Activated B cell treated with CpG ODN at 0.5 μM for 24 hours (primary cell): ENCODE measurements around the gene ADARB1. TPM values are rescaled to one million over a fixed set of nuclear protein-coding genes. Genes with fewer than 3 reads are reported as not detected.

ENCODE experiments used
- ATAC-seq: fragments of 200-7000 bp; cut with Tn5 transposase; one replicate; pipeline ENCODE4 v1.10.0; 2021; ENCODE audit warnings: low read depth, mild to moderate bottlenecking, moderate library complexity
- CTCF ChIA-PET: fragments of 350-600 bp; sonication (Branson Sonifier 250); formaldehyde crosslinking; loops from one replicate; lab custom pipeline; 2021; ENCODE audit warnings: antibody characterized with exemption; lab: Charles Lee
- POLR2A ChIA-PET: fragments of 350-600 bp; sonication (Branson Sonifier 250); formaldehyde crosslinking; loops from one replicate; lab custom pipeline; 2021; ENCODE audit warnings: antibody characterized with exemption; lab: Charles Lee
- DNase-seq: peaks from one replicate; pipeline ENCODE4 v3.0.0; 2022
- H3K27ac Mint-ChIP-seq: one replicate; pipeline ENCODE4 v1.8.0; 2020; ENCODE audit warnings: mixed read lengths
- H3K27me3 Mint-ChIP-seq: one replicate; pipeline ENCODE4 v1.8.0; 2021; ENCODE audit warnings: mixed read lengths
- H3K36me3 Mint-ChIP-seq: one replicate; pipeline ENCODE4 v1.8.0; 2021; ENCODE audit warnings: low read depth, mixed read lengths
- H3K4me1 Mint-ChIP-seq: one replicate; pipeline ENCODE4 v1.8.0; 2021; ENCODE audit warnings: mixed read lengths
- H3K4me3 Mint-ChIP-seq: one replicate; pipeline ENCODE4 v1.8.0; 2020; ENCODE audit warnings: mild to moderate bottlenecking, mixed read lengths
- H3K9me3 Mint-ChIP-seq: one replicate; pipeline ENCODE4 v1.8.0; 2020; ENCODE audit warnings: mixed read lengths
- CTCF ChIP-seq: fragments of 200-600 bp; IDR thresholded peaks from one replicate; pipeline ENCODE4 v1.8.0; 2022; ENCODE audit warnings: antibody characterized with exemption, mild to moderate bottlenecking
- intact Hi-C: fragments of 100-400 bp; cut with micrococcal nuclease; formaldehyde crosslinking; loops from one replicate; pipeline ENCODE4 v1.15.1; 2024
- total RNA-seq: library from RNA; stranded (reverse); gene quantifications from 2 replicates; pipeline ENCODE4 v1.2.3, GENCODE V29; 2022

The ADARB1 gene
- total RNA-seq, 1 donor from 2014 or later = 22.6 TPM

- no peak overlapping the region for H3K27ac Mint-ChIP-seq
- H3K36me3 Mint-ChIP-seq = peaks cover 10% of the 10 kb centered on the region
- no peak for TF ChIP-seq CTCF
- H3K9me3 Mint-ChIP-seq = no peaks in the 10 kb centered on the region
- POLR2A ChIA-PET = no interaction called here
- H3K27me3 Mint-ChIP-seq = peaks cover 8% of the 10 kb centered on the region
- H3K4me3 Mint-ChIP-seq = no peak overlapping the region
- CTCF ChIA-PET = no interaction called here
- ATAC-seq = no peak
- peaks cover 4% of the 10 kb centered on the region for H3K4me1 Mint-ChIP-seq
- DNase-seq = peak; percentile 7
- intact Hi-C loops = no loop called here
Observed at GRCh38 chr21:45258466-45258865, 184.1 kb downstream of the ADARB1 start.

- TF ChIP-seq CTCF = no peak
- peaks cover 16% of the 10 kb centered on the region for H3K36me3 Mint-ChIP-seq
- H3K4me1 Mint-ChIP-seq = peaks cover 4% of the 10 kb centered on the region
- DNase-seq (no peak), ATAC-seq (no peak)
- intact Hi-C loops = no loop called here
- H3K27me3 Mint-ChIP-seq = peaks cover 5% of the 10 kb centered on the region
- no peak overlapping the region for H3K27ac Mint-ChIP-seq
- ChIA-PET POLR2A (no interaction called here), CTCF (no interaction called here)
- H3K4me3 Mint-ChIP-seq = no peak overlapping the region
- no peaks in the 10 kb centered on the region for H3K9me3 Mint-ChIP-seq
Observed at GRCh38 chr21:45259206-45259840, 184.9 kb downstream of the ADARB1 start.

- TF ChIP-seq CTCF = no peak
- ChIA-PET POLR2A (no interaction called here), CTCF (no interaction called here)
- no peaks in the 10 kb centered on the region for H3K4me1 Mint-ChIP-seq
- DNase-seq (no peak), ATAC-seq (no peak)
- no peaks in the 10 kb centered on the region for H3K27me3 Mint-ChIP-seq
- intact Hi-C loops = no loop called here
- peaks cover 25% of the 10 kb centered on the region for H3K36me3 Mint-ChIP-seq
- H3K9me3 Mint-ChIP-seq = no peaks in the 10 kb centered on the region
- no peak overlapping the region for H3K27ac Mint-ChIP-seq
- H3K4me3 Mint-ChIP-seq = no peak overlapping the region
Observed at GRCh38 chr21:45260191-45260825, 185.9 kb downstream of the ADARB1 start.

GRCh38 chr21:45261093-45261492 is 186.7 kb downstream of the ADARB1 start:
- Mint-ChIP-seq H3K4me3 (no peak overlapping the region), H3K27ac (no peak overlapping the region), H3K36me3 (peaks cover 33% of the 10 kb centered on the region), H3K9me3 (no peaks in the 10 kb centered on the region), H3K4me1 (no peaks in the 10 kb centered on the region), H3K27me3 (no peaks in the 10 kb centered on the region)
- intact Hi-C loops = no loop called here
- no peak for TF ChIP-seq CTCF
- CTCF ChIA-PET = no interaction called here
- DNase-seq (no peak), ATAC-seq (no peak)
- POLR2A ChIA-PET = no interaction called here

GRCh38 chr21:45262041-45262581 is 187.7 kb downstream of the ADARB1 start:
- peaks cover 41% of the 10 kb centered on the region for H3K36me3 Mint-ChIP-seq
- ATAC-seq (no peak), DNase-seq (peak; percentile 7)
- ChIA-PET POLR2A (no interaction called here), CTCF (no interaction called here)
- intact Hi-C loops = no loop called here
- H3K9me3 Mint-ChIP-seq = no peaks in the 10 kb centered on the region
- H3K27me3 Mint-ChIP-seq = no peaks in the 10 kb centered on the region
- no peaks in the 10 kb centered on the region for H3K4me1 Mint-ChIP-seq
- no peak overlapping the region for H3K4me3 Mint-ChIP-seq
- no peak for TF ChIP-seq CTCF
- no peak overlapping the region for H3K27ac Mint-ChIP-seq
